ENCODE data around the gene IQSEC1.

The IQSEC1 gene

DNA sequence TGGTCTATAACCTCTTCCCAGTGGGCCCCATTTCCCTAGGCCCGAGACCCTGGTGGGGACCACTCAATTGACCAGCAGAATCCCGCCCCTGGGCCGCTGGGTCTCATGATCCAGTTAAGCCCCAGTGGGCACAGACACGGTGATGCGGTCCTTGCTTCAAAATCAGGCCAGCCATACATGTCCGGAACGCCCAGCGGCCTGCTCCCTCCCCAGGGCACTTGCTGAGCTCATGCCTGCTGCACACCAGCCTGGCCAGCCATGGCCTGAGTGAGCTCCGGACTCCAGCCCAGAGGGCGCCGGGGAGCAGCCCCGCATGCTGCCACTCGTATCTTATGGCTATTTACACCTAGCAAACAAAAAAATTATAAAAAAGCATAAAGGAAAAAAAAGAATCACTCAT is 34.4 kb upstream of the IQSEC1 start:
- peaks cover 0 to 3% (median 0%) of the 10 kb centered on the region in 5 donors for H3K9me3 ChIP-seq (ENCODE audit: control insufficient read depth in 5 of 5, low read length in 5 of 5)
- no peaks in the 10 kb centered on the region for H3K36me3 ChIP-seq (ENCODE audit: control insufficient read depth in 5 of 5, insufficient read depth in 5 of 5, low read length in 5 of 5)
- H3K27me3 ChIP-seq (ENCODE audit: control insufficient read depth in 5 of 5, insufficient read depth in 4 of 5, low read length in 5 of 5), result peaks cover 0 to 14% (median 2%) of the 10 kb centered on the region in 5 donors
- H3K4me3 ChIP-seq (ENCODE audit: low read depth in 1 of 5, low read length in 5 of 5), result no peak overlapping the region
- H3K27ac ChIP-seq (ENCODE audit: low read depth, low read length), result no peak overlapping the region
- peaks cover 0 to 8% (median 7%) of the 10 kb centered on the region in 5 donors for H3K4me1 ChIP-seq (ENCODE audit: control insufficient read depth in 5 of 5, insufficient read depth in 5 of 5, low read length in 5 of 5)
- H3K9ac ChIP-seq (ENCODE audit: low read length in 5 of 5), result no peak overlapping the region

GRCh38 chr3:13106308-13107001 is 33.2 kb upstream of the IQSEC1 start:
- H3K36me3 ChIP-seq (ENCODE audit: control insufficient read depth in 5 of 5, insufficient read depth in 5 of 5, low read length in 5 of 5), result no peaks in the 10 kb centered on the region
- H3K9ac ChIP-seq (ENCODE audit: low read length in 5 of 5), result no peak overlapping the region
- H3K4me1 ChIP-seq (ENCODE audit: control insufficient read depth in 5 of 5, insufficient read depth in 5 of 5, low read length in 5 of 5), result peaks cover 0 to 8% (median 0%) of the 10 kb centered on the region in 5 donors
- H3K27ac ChIP-seq (ENCODE audit: low read depth, low read length), result no peak overlapping the region
- no peak overlapping the region for H3K4me3 ChIP-seq (ENCODE audit: low read depth in 1 of 5, low read length in 5 of 5)
- peaks cover 0 to 3% (median 0%) of the 10 kb centered on the region in 5 donors for H3K9me3 ChIP-seq (ENCODE audit: control insufficient read depth in 5 of 5, low read length in 5 of 5)
- H3K27me3 ChIP-seq (ENCODE audit: control insufficient read depth in 5 of 5, insufficient read depth in 4 of 5, low read length in 5 of 5), result peaks cover 0 to 4% (median 0%) of the 10 kb centered on the region in 5 donors

DNA sequence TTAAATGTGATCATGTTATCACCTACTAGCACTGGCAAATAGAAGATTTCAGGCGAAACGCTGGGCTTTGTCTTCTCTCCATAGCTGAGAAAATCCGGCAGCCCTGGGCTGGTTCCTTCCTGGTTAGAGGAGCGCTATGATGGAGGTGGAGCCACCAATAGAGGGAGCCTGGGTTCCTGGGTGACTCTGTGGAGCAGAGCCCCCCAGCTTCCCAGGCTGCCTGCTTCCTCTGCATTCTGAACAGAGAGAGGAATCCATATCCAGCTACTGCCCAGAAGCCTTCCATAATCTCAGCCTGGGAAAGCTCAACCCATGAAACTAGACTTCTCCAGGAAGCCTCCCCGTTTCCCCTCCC is 32.6 kb upstream of the IQSEC1 start:
- H3K9ac ChIP-seq (ENCODE audit: low read length in 5 of 5), result no peak overlapping the region
- peaks cover 0 to under 1% (median 0%) of the 10 kb centered on the region in 5 donors for H3K27me3 ChIP-seq (ENCODE audit: control insufficient read depth in 5 of 5, insufficient read depth in 4 of 5, low read length in 5 of 5)
- peaks cover 0 to 6% (median 0%) of the 10 kb centered on the region in 5 donors for H3K4me1 ChIP-seq (ENCODE audit: control insufficient read depth in 5 of 5, insufficient read depth in 5 of 5, low read length in 5 of 5)
- peaks cover 0 to 3% (median 0%) of the 10 kb centered on the region in 5 donors for H3K9me3 ChIP-seq (ENCODE audit: control insufficient read depth in 5 of 5, low read length in 5 of 5)
- no peaks in the 10 kb centered on the region for H3K36me3 ChIP-seq (ENCODE audit: control insufficient read depth in 5 of 5, insufficient read depth in 5 of 5, low read length in 5 of 5)
- no peak overlapping the region for H3K4me3 ChIP-seq (ENCODE audit: low read depth in 1 of 5, low read length in 5 of 5)
- H3K27ac ChIP-seq (ENCODE audit: low read depth, low read length), result no peak overlapping the region

DNA sequence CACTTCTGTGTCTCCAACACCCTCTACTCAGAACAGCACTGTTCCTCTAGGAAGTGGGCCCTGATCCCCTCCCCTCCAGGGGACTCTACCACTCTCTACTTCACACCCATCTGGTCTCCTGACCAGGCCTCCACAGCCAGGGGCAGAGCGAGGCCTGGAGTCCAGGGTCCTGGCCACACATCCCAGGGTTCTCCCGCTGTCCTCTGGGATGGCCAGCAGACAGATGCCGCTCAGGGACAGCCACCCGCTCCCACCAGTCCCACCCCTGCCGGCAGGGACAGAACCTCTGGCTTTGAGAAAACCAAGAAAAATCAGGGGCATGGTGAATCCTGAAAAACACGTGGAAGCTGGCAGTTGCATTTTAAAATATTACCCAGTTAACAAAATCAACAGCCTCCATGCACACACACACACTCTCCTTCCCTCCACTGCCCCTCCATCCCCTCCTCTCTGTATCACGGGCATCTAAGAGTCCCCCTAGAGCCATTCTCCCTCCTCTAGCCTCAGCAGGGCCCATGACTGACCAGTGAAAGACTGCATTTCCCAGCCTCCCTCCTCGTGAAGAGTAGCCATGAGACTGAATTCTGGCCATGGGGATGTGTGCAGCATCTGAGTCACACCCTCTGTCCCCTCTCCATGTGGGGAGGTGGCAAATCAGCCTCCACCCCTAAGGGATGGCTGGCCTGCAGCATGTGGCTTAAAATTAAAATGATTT is 32.1 kb upstream of the IQSEC1 start:
- Histone ChIP-seq H3K4me3 (ENCODE audit: low read depth in 1 of 5, low read length in 5 of 5) (no peak overlapping the region), H3K27ac (ENCODE audit: low read depth, low read length) (no peak overlapping the region), H3K9ac (ENCODE audit: low read length in 5 of 5) (no peak overlapping the region), H3K27me3 (ENCODE audit: control insufficient read depth in 5 of 5, insufficient read depth in 4 of 5, low read length in 5 of 5) (no peaks in the 10 kb centered on the region), H3K36me3 (ENCODE audit: control insufficient read depth in 5 of 5, insufficient read depth in 5 of 5, low read length in 5 of 5) (no peaks in the 10 kb centered on the region), H3K9me3 (ENCODE audit: control insufficient read depth in 5 of 5, low read length in 5 of 5) (peaks cover 0 to 3% (median 0%) of the 10 kb centered on the region in 5 donors), H3K4me1 (ENCODE audit: control insufficient read depth in 5 of 5, insufficient read depth in 5 of 5, low read length in 5 of 5) (peaks cover 0 to 4% (median 0%) of the 10 kb centered on the region in 5 donors)

DNA sequence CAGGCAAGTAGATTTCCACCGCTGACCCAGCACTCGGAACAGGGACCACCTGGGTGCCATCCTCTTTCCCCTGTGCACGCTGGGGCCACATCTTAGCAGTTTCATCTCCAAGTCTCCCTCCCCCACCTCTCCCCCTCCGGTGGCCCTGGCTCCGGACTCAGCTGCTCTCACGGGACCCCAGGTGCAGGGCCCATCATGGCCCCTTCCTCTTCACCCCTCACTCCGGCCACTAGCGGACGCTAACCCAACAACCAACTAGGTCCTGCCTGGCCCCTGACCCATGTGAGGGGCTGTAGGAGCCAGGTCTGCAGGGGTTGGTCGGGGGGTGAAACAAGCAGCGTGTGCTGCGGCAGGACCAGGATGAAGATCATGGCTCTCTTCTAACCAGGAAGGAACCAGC is 31.3 kb upstream of the IQSEC1 start:
- peaks cover 0 to 3% (median 0%) of the 10 kb centered on the region in 5 donors for H3K9me3 ChIP-seq (ENCODE audit: control insufficient read depth in 5 of 5, low read length in 5 of 5)
- no peak overlapping the region for H3K9ac ChIP-seq (ENCODE audit: low read length in 5 of 5)
- no peak overlapping the region for H3K27ac ChIP-seq (ENCODE audit: low read depth, low read length)
- no peaks in the 10 kb centered on the region for H3K36me3 ChIP-seq (ENCODE audit: control insufficient read depth in 5 of 5, insufficient read depth in 5 of 5, low read length in 5 of 5)
- H3K4me3 ChIP-seq (ENCODE audit: low read depth in 1 of 5, low read length in 5 of 5), result no peak overlapping the region
- H3K4me1 ChIP-seq (ENCODE audit: control insufficient read depth in 5 of 5, insufficient read depth in 5 of 5, low read length in 5 of 5), result peaks cover 0 to 9% (median 3%) of the 10 kb centered on the region in 5 donors
- H3K27me3 ChIP-seq (ENCODE audit: control insufficient read depth in 5 of 5, insufficient read depth in 4 of 5, low read length in 5 of 5), result no peaks in the 10 kb centered on the region

DNA sequence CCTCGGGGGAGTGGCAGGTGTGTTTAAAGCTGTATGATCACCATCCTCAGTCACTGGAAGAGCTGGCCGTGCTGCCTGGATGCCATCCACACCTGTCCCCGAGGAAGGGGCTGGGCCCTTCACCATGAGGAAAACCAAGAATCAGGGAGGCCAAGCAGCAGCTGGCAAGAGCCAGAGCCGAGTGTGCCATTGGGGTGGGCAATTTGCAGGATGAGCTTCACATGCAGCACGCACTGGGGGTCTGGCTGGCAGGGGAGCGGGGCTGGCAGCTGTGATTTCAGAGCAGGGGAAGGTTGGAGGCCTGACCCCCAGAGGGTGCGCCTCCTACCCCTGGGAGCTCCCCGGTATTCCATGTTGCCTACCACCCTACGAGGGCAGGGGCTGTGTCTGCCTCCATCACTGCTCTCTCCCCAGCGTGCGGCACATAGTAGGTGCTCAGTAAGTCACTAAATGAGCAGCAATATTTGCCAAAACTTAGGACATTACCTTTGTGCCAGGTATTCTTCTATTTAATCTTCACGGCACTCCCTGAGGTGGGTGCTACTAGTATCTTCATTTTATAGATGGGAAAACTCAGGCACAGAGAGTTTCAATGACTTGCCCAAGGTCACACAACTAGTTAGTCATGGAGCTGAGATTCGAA is 30.3 kb upstream of the IQSEC1 start:
- Histone ChIP-seq H3K36me3 (ENCODE audit: control insufficient read depth in 5 of 5, insufficient read depth in 5 of 5, low read length in 5 of 5) (no peaks in the 10 kb centered on the region), H3K4me3 (ENCODE audit: low read depth in 1 of 5, low read length in 5 of 5) (no peak overlapping the region), H3K27me3 (ENCODE audit: control insufficient read depth in 5 of 5, insufficient read depth in 4 of 5, low read length in 5 of 5) (no peaks in the 10 kb centered on the region), H3K27ac (ENCODE audit: low read depth, low read length) (no peak overlapping the region), H3K9me3 (ENCODE audit: control insufficient read depth in 5 of 5, low read length in 5 of 5) (peaks cover 0 to 3% (median 0%) of the 10 kb centered on the region in 5 donors), H3K9ac (ENCODE audit: low read length in 5 of 5) (no peak overlapping the region), H3K4me1 (ENCODE audit: control insufficient read depth in 5 of 5, insufficient read depth in 5 of 5, low read length in 5 of 5) (peaks cover 0 to 13% (median 3%) of the 10 kb centered on the region in 5 donors)

GRCh38 chr3:13102386-13103345 is 29.4 kb upstream of the IQSEC1 start:
- no peak overlapping the region for H3K27ac ChIP-seq (ENCODE audit: low read depth, low read length)
- no peak overlapping the region for H3K4me3 ChIP-seq (ENCODE audit: low read depth in 1 of 5, low read length in 5 of 5)
- H3K36me3 ChIP-seq (ENCODE audit: control insufficient read depth in 5 of 5, insufficient read depth in 5 of 5, low read length in 5 of 5), result no peaks in the 10 kb centered on the region
- peaks cover 0 to 13% (median 3%) of the 10 kb centered on the region in 5 donors for H3K4me1 ChIP-seq (ENCODE audit: control insufficient read depth in 5 of 5, insufficient read depth in 5 of 5, low read length in 5 of 5)
- H3K9me3 ChIP-seq (ENCODE audit: control insufficient read depth in 5 of 5, low read length in 5 of 5), result peaks cover 0 to 3% (median 0%) of the 10 kb centered on the region in 5 donors
- H3K9ac ChIP-seq (ENCODE audit: low read length in 5 of 5), result no peak overlapping the region
- H3K27me3 ChIP-seq (ENCODE audit: control insufficient read depth in 5 of 5, insufficient read depth in 4 of 5, low read length in 5 of 5), result no peaks in the 10 kb centered on the region

- H3K36me3 ChIP-seq (ENCODE audit: control insufficient read depth in 5 of 5, insufficient read depth in 5 of 5, low read length in 5 of 5), result no peaks in the 10 kb centered on the region
- H3K9me3 ChIP-seq (ENCODE audit: control insufficient read depth in 5 of 5, low read length in 5 of 5), result no peaks in the 10 kb centered on the region
- no peak overlapping the region for H3K27ac ChIP-seq (ENCODE audit: low read depth, low read length)
- H3K4me3 ChIP-seq (ENCODE audit: low read depth in 1 of 5, low read length in 5 of 5), result no peak overlapping the region
- H3K4me1 ChIP-seq (ENCODE audit: control insufficient read depth in 5 of 5, insufficient read depth in 5 of 5, low read length in 5 of 5), result peaks cover 0 to 21% (median 7%) of the 10 kb centered on the region in 5 donors
- no peak overlapping the region for H3K9ac ChIP-seq (ENCODE audit: low read length in 5 of 5)
- peaks cover 0 to 2% (median 0%) of the 10 kb centered on the region in 5 donors for H3K27me3 ChIP-seq (ENCODE audit: control insufficient read depth in 5 of 5, insufficient read depth in 4 of 5, low read length in 5 of 5)
Observed at GRCh38 chr3:13099707-13100106, 26.5 kb upstream of the IQSEC1 start.

- no peaks in the 10 kb centered on the region for H3K36me3 ChIP-seq (ENCODE audit: control insufficient read depth in 5 of 5, insufficient read depth in 5 of 5, low read length in 5 of 5)
- no peak overlapping the region for H3K27ac ChIP-seq (ENCODE audit: low read depth, low read length)
- H3K27me3 ChIP-seq (ENCODE audit: control insufficient read depth in 5 of 5, insufficient read depth in 4 of 5, low read length in 5 of 5), result peaks cover 0 to 2% (median 0%) of the 10 kb centered on the region in 5 donors
- H3K4me3 ChIP-seq (ENCODE audit: low read depth in 1 of 5, low read length in 5 of 5), result no peak overlapping the region
- H3K9me3 ChIP-seq (ENCODE audit: control insufficient read depth in 5 of 5, low read length in 5 of 5), result no peaks in the 10 kb centered on the region
- H3K9ac ChIP-seq (ENCODE audit: low read length in 5 of 5), result no peak overlapping the region
- H3K4me1 ChIP-seq (ENCODE audit: control insufficient read depth in 5 of 5, insufficient read depth in 5 of 5, low read length in 5 of 5), result peaks cover 0 to 21% (median 7%) of the 10 kb centered on the region in 5 donors
Observed at GRCh38 chr3:13098192-13098988, 25.2 kb upstream of the IQSEC1 start.
